Measurements from ENCODE around the gene SIPA1L3.

Gene SIPA1L3

GRCh38 chr19:37977992-37978391 is 71.0 kb downstream of the SIPA1L3 start:
- DNase-seq: no peak

GRCh38 chr19:37979547-37980082 is 72.6 kb downstream of the SIPA1L3 start:
- no peak for DNase-seq

- DNase-seq: no peak
These were observed 73.6 kb downstream of the SIPA1L3 start for GRCh38 chr19:37980419-37981170.

- no peak for DNase-seq
These were observed 74.9 kb downstream of the SIPA1L3 start for GRCh38 chr19:37981785-37982475.

- DNase-seq: no peak
These were observed 75.6 kb downstream of the SIPA1L3 start for GRCh38 chr19:37982655-37983054.

GRCh38 chr19:37983153-37983552 is 76.1 kb downstream of the SIPA1L3 start:
- DNase-seq: no peak

- no peak for DNase-seq
These were observed 76.9 kb downstream of the SIPA1L3 start for GRCh38 chr19:37983916-37984315.

GRCh38 chr19:37986048-37986750 is 79.2 kb downstream of the SIPA1L3 start:
- no peak for DNase-seq

- DNase-seq: no peak
These were observed 80.6 kb downstream of the SIPA1L3 start for GRCh38 chr19:37987356-37988332.

- DNase-seq: no peak
These were observed 82.0 kb downstream of the SIPA1L3 start for GRCh38 chr19:37988758-37989635.

- DNase-seq: no peak
These were observed 82.8 kb downstream of the SIPA1L3 start for GRCh38 chr19:37989855-37990254.

- no peak for DNase-seq
These were observed 83.4 kb downstream of the SIPA1L3 start for GRCh38 chr19:37990362-37990761.

GRCh38 chr19:37991176-37991835 is 84.3 kb downstream of the SIPA1L3 start:
- DNase-seq: no peak

GRCh38 chr19:37991841-37992248 is 84.8 kb downstream of the SIPA1L3 start:
- DNase-seq: no peak

GRCh38 chr19:37992761-37993160 is 85.8 kb downstream of the SIPA1L3 start:
- no peak for DNase-seq

- DNase-seq: no peak
These were observed 87.8 kb downstream of the SIPA1L3 start for GRCh38 chr19:37994823-37995130.

GRCh38 chr19:37995346-37995745 is 88.3 kb downstream of the SIPA1L3 start:
- DNase-seq: no peak

GRCh38 chr19:37997911-37998344 is 90.9 kb downstream of the SIPA1L3 start:
- DNase-seq: no peak

GRCh38 chr19:37998801-37999308 is 91.8 kb downstream of the SIPA1L3 start:
- no peak for DNase-seq
